Nephron progenitor cell (in vitro differentiated cells): Measurements from ENCODE around the gene MFAP4.

Source experiments
- DNase-seq: peaks from one replicate; pipeline ENCODE4 v3.0.0; 2021
- H3K27ac Mint-ChIP-seq: 2 replicates; pipeline ENCODE4 v1.8.0; 2021; ENCODE audit warnings: mild to moderate bottlenecking, moderate library complexity, mixed read lengths
- H3K27me3 Mint-ChIP-seq: 2 replicates; pipeline ENCODE4 v1.8.0; 2021; ENCODE audit warnings: mild to moderate bottlenecking, low read depth, mixed read lengths; ENCODE audit not compliant: poor library complexity
- H3K36me3 Mint-ChIP-seq: 2 replicates; pipeline ENCODE4 v1.8.0; 2021; ENCODE audit warnings: low read depth, mixed read lengths
- H3K4me1 Mint-ChIP-seq: 2 replicates; pipeline ENCODE4 v1.8.0; 2021; ENCODE audit warnings: mixed read lengths
- H3K4me3 Mint-ChIP-seq: 2 replicates; pipeline ENCODE4 v1.8.0; 2021; ENCODE audit warnings: mild to moderate bottlenecking, moderate library complexity, mixed read lengths
- H3K9me3 Mint-ChIP-seq: 2 replicates; pipeline ENCODE4 v1.8.0; 2021; ENCODE audit warnings: mild to moderate bottlenecking, moderate library complexity, mixed read lengths
- TF ChIP-seq, protein P1 (sequence below): fragments of 200-600 bp; sonication (generic); IDR thresholded peaks from 2 replicates; pipeline ENCODE4 v1.5.0; 2021; ENCODE audit warnings: antibody characterized with exemption

The MFAP4 gene

GRCh38 chr17:19424934-19425868, 38.2 kb upstream of the MFAP4 start:
- Mint-ChIP-seq H3K4me1 (peaks cover 14% of the 10 kb centered on the region), H3K27me3 (peaks cover 4% of the 10 kb centered on the region), H3K9me3 (peaks cover 4% of the 10 kb centered on the region), H3K36me3 (no peaks in the 10 kb centered on the region), H3K27ac (no peak overlapping the region), H3K4me3 (no peak overlapping the region)
- no peak for DNase-seq
- TF ChIP-seq, protein P1, sequence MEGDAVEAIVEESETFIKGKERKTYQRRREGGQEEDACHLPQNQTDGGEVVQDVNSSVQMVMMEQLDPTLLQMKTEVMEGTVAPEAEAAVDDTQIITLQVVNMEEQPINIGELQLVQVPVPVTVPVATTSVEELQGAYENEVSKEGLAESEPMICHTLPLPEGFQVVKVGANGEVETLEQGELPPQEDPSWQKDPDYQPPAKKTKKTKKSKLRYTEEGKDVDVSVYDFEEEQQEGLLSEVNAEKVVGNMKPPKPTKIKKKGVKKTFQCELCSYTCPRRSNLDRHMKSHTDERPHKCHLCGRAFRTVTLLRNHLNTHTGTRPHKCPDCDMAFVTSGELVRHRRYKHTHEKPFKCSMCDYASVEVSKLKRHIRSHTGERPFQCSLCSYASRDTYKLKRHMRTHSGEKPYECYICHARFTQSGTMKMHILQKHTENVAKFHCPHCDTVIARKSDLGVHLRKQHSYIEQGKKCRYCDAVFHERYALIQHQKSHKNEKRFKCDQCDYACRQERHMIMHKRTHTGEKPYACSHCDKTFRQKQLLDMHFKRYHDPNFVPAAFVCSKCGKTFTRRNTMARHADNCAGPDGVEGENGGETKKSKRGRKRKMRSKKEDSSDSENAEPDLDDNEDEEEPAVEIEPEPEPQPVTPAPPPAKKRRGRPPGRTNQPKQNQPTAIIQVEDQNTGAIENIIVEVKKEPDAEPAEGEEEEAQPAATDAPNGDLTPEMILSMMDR, result no peak

DNA sequence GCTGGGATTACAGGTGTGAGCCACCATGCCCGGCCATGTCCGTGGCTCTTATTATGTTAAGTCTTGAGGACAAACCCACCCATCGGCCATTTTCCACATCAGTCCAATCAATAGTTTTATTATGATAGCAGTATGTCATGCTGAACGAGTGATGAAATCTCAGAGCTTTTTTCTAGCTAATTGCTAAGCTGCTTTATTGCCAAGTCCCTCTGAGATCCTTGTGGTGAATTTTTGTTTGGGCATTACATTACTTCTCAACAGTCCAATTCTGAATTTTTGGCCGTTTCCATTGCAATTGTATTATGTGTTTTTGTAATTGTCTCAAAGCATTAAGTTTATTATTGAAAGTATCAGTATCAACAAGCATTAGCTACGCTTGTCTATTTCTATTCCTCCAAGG, 34.9 kb upstream of the MFAP4 start:
- H3K36me3 Mint-ChIP-seq, result no peaks in the 10 kb centered on the region
- peaks cover 4% of the 10 kb centered on the region for H3K27me3 Mint-ChIP-seq
- H3K27ac Mint-ChIP-seq, result no peak overlapping the region
- TF ChIP-seq, protein P1, result no peak
- H3K9me3 Mint-ChIP-seq, result peaks cover 4% of the 10 kb centered on the region
- H3K4me3 Mint-ChIP-seq, result no peak overlapping the region
- H3K4me1 Mint-ChIP-seq, result peaks cover 7% of the 10 kb centered on the region
- DNase-seq, result no peak

- Mint-ChIP-seq H3K27ac (no peak overlapping the region), H3K9me3 (peaks cover under 1% of the 10 kb centered on the region), H3K27me3 (peaks cover 4% of the 10 kb centered on the region), H3K36me3 (no peaks in the 10 kb centered on the region), H3K4me3 (no peak overlapping the region), H3K4me1 (peaks cover 7% of the 10 kb centered on the region)
- TF ChIP-seq, protein P1, result no peak
- no peak for DNase-seq
Measured at GRCh38 chr17:19421219-19421618, 34.2 kb upstream of the MFAP4 start.

- TF ChIP-seq, protein P1, result no peak
- H3K27me3 Mint-ChIP-seq, result peaks cover 6% of the 10 kb centered on the region
- no peaks in the 10 kb centered on the region for H3K9me3 Mint-ChIP-seq
- H3K27ac Mint-ChIP-seq, result no peak overlapping the region
- DNase-seq, result no peak
- peaks cover 16% of the 10 kb centered on the region for H3K4me1 Mint-ChIP-seq
- no peak overlapping the region for H3K4me3 Mint-ChIP-seq
- H3K36me3 Mint-ChIP-seq, result no peaks in the 10 kb centered on the region
Measured at GRCh38 chr17:19418251-19418992, 31.4 kb upstream of the MFAP4 start.

- H3K36me3 Mint-ChIP-seq, result no peaks in the 10 kb centered on the region
- TF ChIP-seq, protein P1, result no peak
- DNase-seq, result no peak
- peaks cover 6% of the 10 kb centered on the region for H3K27me3 Mint-ChIP-seq
- peaks cover 16% of the 10 kb centered on the region for H3K4me1 Mint-ChIP-seq
- no peaks in the 10 kb centered on the region for H3K9me3 Mint-ChIP-seq
- H3K4me3 Mint-ChIP-seq, result no peak overlapping the region
- H3K27ac Mint-ChIP-seq, result no peak overlapping the region
Measured at GRCh38 chr17:19417611-19418010, 30.6 kb upstream of the MFAP4 start.
